BJ (cell line): ENCODE data around the gene SERPINH1. TPM values are rescaled to one million over a fixed set of nuclear protein-coding genes. Genes with fewer than 3 reads are reported as not detected.

Experiments used
- CTCF ChIA-PET: fragments of 350-600 bp; formaldehyde crosslinking; extraction: SDS; loops from one replicate; lab custom pipeline; 2021; ENCODE audit warnings: antibody characterized with exemption, inconsistent platforms; lab: Yijun Ruan, JAX
- POLR2A ChIA-PET: fragments of 300-600 bp; sonication (Branson Sonifier 250); formaldehyde crosslinking; extraction: SDS; loops from one replicate; lab custom pipeline; 2021; ENCODE audit warnings: antibody characterized with exemption; lab: Charles Lee
- DNase-seq: peaks from one replicate; pipeline ENCODE4 v3.0.0-alpha.2; 2011; ENCODE audit warnings: low read depth
- H3K27me3 ChIP-seq: 2 replicates; pipeline ENCODE4 v1.6.0; 2011; ENCODE audit warnings: low read length; ENCODE audit not compliant: control insufficient read depth, insufficient read depth
- H3K36me3 ChIP-seq: 2 replicates; pipeline ENCODE4 v1.5.1; 2011; ENCODE audit warnings: low read length; ENCODE audit not compliant: control insufficient read depth, insufficient read depth
- H3K4me3 ChIP-seq: 2 replicates; pipeline ENCODE4 v1.5.1; 2011; ENCODE audit warnings: low read depth, mild to moderate bottlenecking, control low read depth, low read length
- polyA minus RNA-seq: library from RNA; depleted of rRNA, polyadenylated mRNA; stranded (reverse); fragments of >200 nt; gene quantifications from 2 replicates; pipeline ENCODE4 v1.2.3, GENCODE V29; 2011; rRNA and poly(A)+ RNA removed
- polyA plus RNA-seq: library from polyadenylated mRNA; depleted of rRNA; stranded (reverse); fragments of >200 nt; gene quantifications from 2 replicates; pipeline ENCODE4 v1.2.3, GENCODE V29; 2011; rRNA removed
- TF ChIP-seq, protein P1 (sequence below): IDR thresholded peaks from 2 replicates; pipeline ENCODE4 v1.5.1; 2011; ENCODE audit warnings: low read depth, mild to moderate bottlenecking, control low read depth, inconsistent platforms, low read length, moderate library complexity; ENCODE audit not compliant: insufficient read depth

SERPINH1 gene
- polyA plus RNA-seq (1,158 and 1,604 TPM in 2 replicates), polyA minus RNA-seq (433 and 530 TPM in 2 replicates)

DNA sequence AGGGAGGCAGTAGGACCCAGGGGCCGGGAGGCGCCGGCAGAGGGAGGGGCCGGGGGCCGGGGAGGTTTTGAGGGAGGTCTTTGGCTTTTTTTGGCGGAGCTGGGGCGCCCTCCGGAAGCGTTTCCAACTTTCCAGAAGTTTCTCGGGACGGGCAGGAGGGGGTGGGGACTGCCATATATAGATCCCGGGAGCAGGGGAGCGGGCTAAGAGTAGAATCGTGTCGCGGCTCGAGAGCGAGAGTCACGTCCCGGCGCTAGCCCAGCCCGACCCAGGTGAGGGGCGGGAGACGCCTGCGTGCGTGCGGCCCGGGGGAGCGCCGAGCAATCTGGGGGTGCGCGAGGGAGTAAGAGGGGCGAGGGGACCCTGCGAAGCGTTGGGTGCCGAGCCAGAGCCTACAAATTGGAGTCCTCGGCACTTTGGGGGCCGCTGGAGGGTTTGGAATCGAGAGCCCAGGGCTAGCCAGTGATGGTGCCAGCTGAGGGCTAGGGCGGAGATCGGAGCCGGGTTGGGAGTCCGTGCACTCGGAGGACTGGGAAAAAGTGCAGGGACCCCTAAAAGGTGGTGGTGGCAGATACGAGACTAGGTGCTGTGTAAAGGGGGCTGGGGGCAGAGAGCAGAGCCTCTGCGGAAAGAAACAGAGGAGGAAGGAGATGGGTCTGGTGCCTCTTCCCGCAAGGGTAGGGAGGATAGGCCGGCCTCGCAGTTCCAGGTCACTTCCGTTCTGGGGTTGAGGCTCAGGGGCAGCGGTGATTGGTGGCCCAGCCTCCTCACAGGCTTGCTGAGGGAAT, at the start of gene SERPINH1:
Gene SERPINH1 (plus strand): TSS at position 206 of the 788 bp plus-strand sequence. CDS start 4,097 bp downstream, outside the sequence.
- no peak for DNase-seq
- ChIA-PET POLR2A (interaction anchor here (0.5 to 1.7 kb wide), 5 partner anchors 8 to 621 kb away, joined by 3 to 22 read pairs (median 3); no protein-coding TSS in a partner anchor), CTCF (interaction anchor here (0.9 to 9.8 kb wide), 6 partner anchors 8 to 154 kb away, joined by 3 to 74 read pairs (median 6); no protein-coding TSS in a partner anchor)
- Histone ChIP-seq H3K27me3 (no peaks in the 10 kb centered on the region), H3K36me3 (peaks cover 19% of the 10 kb centered on the region), H3K4me3 (peak within 1 kb of the TSS; percentile 96)
- TF ChIP-seq, protein P1, sequence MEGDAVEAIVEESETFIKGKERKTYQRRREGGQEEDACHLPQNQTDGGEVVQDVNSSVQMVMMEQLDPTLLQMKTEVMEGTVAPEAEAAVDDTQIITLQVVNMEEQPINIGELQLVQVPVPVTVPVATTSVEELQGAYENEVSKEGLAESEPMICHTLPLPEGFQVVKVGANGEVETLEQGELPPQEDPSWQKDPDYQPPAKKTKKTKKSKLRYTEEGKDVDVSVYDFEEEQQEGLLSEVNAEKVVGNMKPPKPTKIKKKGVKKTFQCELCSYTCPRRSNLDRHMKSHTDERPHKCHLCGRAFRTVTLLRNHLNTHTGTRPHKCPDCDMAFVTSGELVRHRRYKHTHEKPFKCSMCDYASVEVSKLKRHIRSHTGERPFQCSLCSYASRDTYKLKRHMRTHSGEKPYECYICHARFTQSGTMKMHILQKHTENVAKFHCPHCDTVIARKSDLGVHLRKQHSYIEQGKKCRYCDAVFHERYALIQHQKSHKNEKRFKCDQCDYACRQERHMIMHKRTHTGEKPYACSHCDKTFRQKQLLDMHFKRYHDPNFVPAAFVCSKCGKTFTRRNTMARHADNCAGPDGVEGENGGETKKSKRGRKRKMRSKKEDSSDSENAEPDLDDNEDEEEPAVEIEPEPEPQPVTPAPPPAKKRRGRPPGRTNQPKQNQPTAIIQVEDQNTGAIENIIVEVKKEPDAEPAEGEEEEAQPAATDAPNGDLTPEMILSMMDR = no peak

DNA sequence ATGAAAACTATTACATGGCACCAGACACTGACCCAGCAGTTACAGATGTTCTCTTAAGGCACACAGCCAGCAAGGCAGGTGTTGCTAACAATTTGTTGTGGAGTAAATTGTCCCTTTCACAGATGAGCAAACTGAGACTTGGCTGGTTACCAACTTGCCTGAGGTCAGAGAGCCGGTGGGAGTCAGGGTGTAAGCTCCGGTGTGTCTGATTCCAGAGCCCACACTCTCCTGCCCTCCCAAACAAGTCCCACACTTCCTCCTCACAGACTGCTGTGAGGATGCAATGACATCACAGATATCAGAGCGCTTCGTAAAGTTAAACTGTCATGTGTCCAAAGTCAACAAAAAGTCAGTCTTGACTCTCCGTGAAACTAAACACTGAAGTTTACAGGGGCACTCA, 48.8 kb upstream of the SERPINH1 start:
- ChIA-PET CTCF (interaction anchor here (1.0 kb wide), 1 partner anchor 20 kb away, joined by 4 read pairs; no protein-coding TSS in a partner anchor), POLR2A (no interaction called here)
- Histone ChIP-seq H3K4me3 (no peak overlapping the region), H3K27me3 (no peaks in the 10 kb centered on the region), H3K36me3 (no peaks in the 10 kb centered on the region)
- DNase-seq = no peak
- TF ChIP-seq, protein P1 = no peak

DNA sequence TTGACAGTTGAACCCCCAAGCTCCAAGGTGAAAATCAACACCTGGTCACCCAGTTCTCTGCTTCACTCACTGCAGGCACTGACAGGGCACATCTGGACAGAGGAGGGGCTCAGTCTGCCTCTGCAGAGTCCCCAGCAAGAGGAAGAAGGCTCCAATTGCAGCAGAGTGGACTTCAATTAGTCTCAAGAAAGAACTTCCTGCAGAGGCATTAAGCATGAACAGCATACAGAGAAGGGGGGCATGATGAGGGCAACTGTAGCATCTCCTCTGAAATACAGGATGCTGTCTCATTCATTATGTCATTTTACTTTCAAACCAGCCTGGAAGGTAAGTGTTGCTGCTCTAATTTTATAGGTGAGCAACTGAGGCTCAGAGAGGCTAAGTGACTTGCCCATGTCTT, 47.5 kb upstream of the SERPINH1 start:
- ChIA-PET CTCF (interaction anchor here (1.2 kb wide), 1 partner anchor 17 kb away, joined by 5 read pairs; no protein-coding TSS in a partner anchor), POLR2A (no interaction called here)
- Histone ChIP-seq H3K36me3 (no peaks in the 10 kb centered on the region), H3K27me3 (no peaks in the 10 kb centered on the region), H3K4me3 (no peak overlapping the region)
- DNase-seq = no peak
- TF ChIP-seq, protein P1 = no peak

DNA sequence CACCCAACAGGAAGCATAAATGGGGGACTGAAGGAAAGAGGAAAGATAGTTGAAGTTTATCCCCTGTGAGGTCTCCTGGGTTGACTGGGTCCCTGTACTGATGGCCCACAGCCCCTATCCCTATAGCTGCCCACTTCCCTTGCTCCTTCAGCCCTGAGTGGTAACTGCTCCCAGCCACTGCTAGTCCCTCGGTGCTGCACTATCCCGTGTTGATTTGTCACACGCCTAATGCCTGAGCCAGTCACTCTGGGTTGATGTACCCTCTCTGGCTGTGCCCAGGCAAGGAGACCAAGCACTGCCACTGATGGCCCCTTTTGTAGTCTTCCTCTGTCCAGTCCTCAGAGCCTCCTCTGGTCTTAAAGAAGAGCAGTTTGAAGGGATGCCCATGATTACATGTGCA, 45.9 kb upstream of the SERPINH1 start:
- no peak for DNase-seq
- CTCF ChIA-PET = no interaction called here
- Histone ChIP-seq H3K27me3 (no peaks in the 10 kb centered on the region), H3K4me3 (no peak overlapping the region), H3K36me3 (no peaks in the 10 kb centered on the region)
- TF ChIP-seq, protein P1 = no peak
- POLR2A ChIA-PET = no interaction called here

DNA sequence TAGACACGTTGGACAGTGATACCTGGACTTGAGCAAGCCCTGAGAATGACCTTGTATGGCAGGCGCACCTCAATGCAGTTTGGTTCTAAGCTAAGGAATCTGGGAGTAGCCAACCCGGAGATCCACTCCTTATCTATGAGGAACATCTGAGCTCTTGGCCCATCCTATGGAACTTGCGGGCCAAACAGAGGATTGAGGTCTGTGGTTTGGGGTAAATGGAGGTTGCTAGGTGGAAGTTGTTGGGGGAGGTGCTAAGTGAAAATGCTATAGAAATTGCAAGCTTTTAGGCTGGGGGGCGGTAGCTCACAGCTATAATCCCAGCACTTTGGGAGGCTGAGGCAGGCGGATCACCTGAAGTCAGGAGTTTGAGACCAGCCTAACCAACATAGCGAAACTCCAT, 45.2 kb upstream of the SERPINH1 start:
- no peak overlapping the region for H3K4me3 ChIP-seq
- POLR2A ChIA-PET = no interaction called here
- H3K27me3 ChIP-seq = no peaks in the 10 kb centered on the region
- DNase-seq = no peak
- TF ChIP-seq, protein P1 = no peak
- CTCF ChIA-PET = no interaction called here
- no peaks in the 10 kb centered on the region; the same call in 1 of the 2 replicates for H3K36me3 ChIP-seq
